HG03025 (cell line): ENCODE data around the gene GULP1.

Experiments
- ATAC-seq: cut with Tn5 transposase; IDR thresholded peaks from one replicate; pipeline ENCODE4 v1.9.1; 2021; ENCODE audit warnings: mild to moderate bottlenecking, moderate library complexity; ENCODE audit not compliant: unreplicated experiment, low FRiP score

Gene GULP1

GRCh38 chr2:188628989-188629752 is 337.5 kb downstream of the GULP1 start:
- ATAC-seq, result no peak

- no peak for ATAC-seq
These were observed 338.3 kb downstream of the GULP1 start for GRCh38 chr2:188629753-188630527.

- no peak for ATAC-seq
These were observed 339.5 kb downstream of the GULP1 start for GRCh38 chr2:188631037-188631809.

- ATAC-seq, result no peak
These were observed 343.0 kb downstream of the GULP1 start for GRCh38 chr2:188634656-188635055.
